IMR-90 (cell line): ENCODE results near the gene CLNK. TPM values are rescaled to one million over a fixed set of nuclear protein-coding genes. Genes with fewer than 3 reads are reported as not detected.

Experiments
- ATAC-seq: fragments of 200-7000 bp; cut with Tn5 transposase; 2 replicates; pipeline ENCODE4 v1.9.1; 2020; ENCODE audit warnings: low read depth, mild to moderate bottlenecking, moderate library complexity
- BruUV-seq: library from RNA; stranded (reverse); fragments of 400-500 nt; replicated peaks from 2 replicates; lab custom pipeline; 2021; lab: Mats Ljungman, UMichigan
- CTCF ChIA-PET: fragments of 300-600 bp; formaldehyde crosslinking; extraction: SDS; loops from one replicate; lab custom pipeline; 2021; ENCODE audit warnings: antibody characterized with exemption; lab: Yijun Ruan, JAX
- POLR2A ChIA-PET: fragments of 300-600 bp; sonication (Branson Sonifier 250); formaldehyde crosslinking; loops from one replicate; lab custom pipeline; 2022; ENCODE audit warnings: antibody characterized with exemption; ENCODE audit not compliant: unreplicated experiment; lab: Charles Lee
- DNase-seq: peaks from one replicate; pipeline ENCODE4 v3.0.0; 2013
- H2AFZ ChIP-seq: replicated peaks from 2 replicates; pipeline ENCODE3; 2013; ENCODE audit warnings: low read length, mild to moderate bottlenecking; ENCODE audit not compliant: poor library complexity
- H2AK5ac ChIP-seq: 2 replicates; pipeline ENCODE4 v1.6.1; 2013; ENCODE audit warnings: low read depth, low read length, inconsistent platforms
- H2AK9ac ChIP-seq: replicated peaks from 2 replicates; pipeline ENCODE3; 2013; ENCODE audit warnings: mild to moderate bottlenecking, low read depth, low read length, moderate library complexity; ENCODE audit not compliant: poor library complexity
- H2BK120ac ChIP-seq: 2 replicates; pipeline ENCODE4 v1.6.1; 2013; ENCODE audit warnings: low read depth, low read length, inconsistent platforms
- H2BK15ac ChIP-seq: 3 replicates; pipeline ENCODE4 v1.6.1; 2013; ENCODE audit warnings: low read depth, low read length, inconsistent platforms
- H2BK20ac ChIP-seq: 2 replicates; pipeline ENCODE4 v1.6.1; 2013; ENCODE audit warnings: low read depth, mild to moderate bottlenecking, inconsistent platforms, low read length, moderate library complexity
- H2BK5ac ChIP-seq: 2 replicates; pipeline ENCODE4 v1.6.1; 2013; ENCODE audit warnings: mild to moderate bottlenecking, low read depth, low read length, inconsistent platforms; ENCODE audit not compliant: poor library complexity, severe bottlenecking
- H3K14ac ChIP-seq: replicated peaks from 2 replicates; pipeline ENCODE4 v1.6.1; 2013; ENCODE audit warnings: low read depth, low read length, inconsistent platforms
- H3K18ac ChIP-seq: 2 replicates; pipeline ENCODE4 v1.6.1; 2013; ENCODE audit warnings: low read depth, low read length, control low read depth
- H3K23ac ChIP-seq: 2 replicates; pipeline ENCODE4 v1.6.1; 2013; ENCODE audit warnings: low read depth, low read length, inconsistent platforms
- H3K27ac ChIP-seq: 2 replicates; pipeline ENCODE4 v1.5.1; 2013; ENCODE audit warnings: mild to moderate bottlenecking, control low read depth, low read length; ENCODE audit not compliant: insufficient read depth
- H3K27me3 ChIP-seq: 2 replicates; pipeline ENCODE4 v1.6.1; 2013; ENCODE audit warnings: low read length; ENCODE audit not compliant: control insufficient read depth, insufficient read depth
- H3K36me3 ChIP-seq: 2 replicates; pipeline ENCODE4 v1.6.1; 2013; ENCODE audit warnings: low read length, mixed read lengths; ENCODE audit not compliant: control insufficient read depth, insufficient read depth
- H3K4ac ChIP-seq: 2 replicates; pipeline ENCODE4 v1.6.1; 2013; ENCODE audit warnings: low read depth, low read length, inconsistent platforms
- H3K4me1 ChIP-seq: 2 replicates; pipeline ENCODE4 v1.6.1; 2013; ENCODE audit warnings: low read length, mixed read lengths; ENCODE audit not compliant: control insufficient read depth, insufficient read depth
- H3K4me2 ChIP-seq: 2 replicates; pipeline ENCODE4 v1.6.1; 2013; ENCODE audit warnings: low read depth, mild to moderate bottlenecking, control low read depth, low read length, moderate library complexity
- H3K4me3 ChIP-seq: 2 replicates; pipeline ENCODE4 v1.5.1; 2013; ENCODE audit warnings: low read depth, mild to moderate bottlenecking, control low read depth, low read length, moderate library complexity; ENCODE audit not compliant: insufficient read depth
- H3K56ac ChIP-seq: 2 replicates; pipeline ENCODE4 v1.6.1; 2013; ENCODE audit warnings: low read length, inconsistent platforms; ENCODE audit not compliant: insufficient read depth; ENCODE audit errors: extremely low read depth
- H3K79me1 ChIP-seq, 2 experiments: 2 replicates each; pipeline ENCODE4 v1.6.1; 2013; ENCODE audit warnings: low read length in 2 of 2, inconsistent platforms in 1 of 2, low read depth in 1 of 2
- H3K9ac ChIP-seq: 2 replicates; pipeline ENCODE4 v1.6.1; 2013; ENCODE audit warnings: low read depth, low read length, control low read depth
- H3K9me1 ChIP-seq: 2 replicates; pipeline ENCODE4 v1.6.1; 2013; ENCODE audit warnings: low read length, inconsistent platforms; ENCODE audit not compliant: insufficient read depth
- H3K9me3 ChIP-seq: 2 replicates; pipeline ENCODE4 v1.6.1; 2013; ENCODE audit warnings: low read length; ENCODE audit not compliant: control insufficient read depth, insufficient read depth
- H4K20me1 ChIP-seq: 2 replicates; pipeline ENCODE4 v1.6.1; 2013; ENCODE audit warnings: low read length, inconsistent platforms; ENCODE audit not compliant: insufficient read depth
- H4K5ac ChIP-seq: 2 replicates; pipeline ENCODE4 v1.6.1; 2013; ENCODE audit warnings: mild to moderate bottlenecking, low read depth, low read length, control low read depth
- H4K8ac ChIP-seq, 2 experiments: 2 replicates each; pipeline ENCODE4 v1.6.1; 2013; ENCODE audit warnings: low read depth in 2 of 2, low read length in 2 of 2, control low read depth in 1 of 2, inconsistent platforms in 1 of 2
- H4K91ac ChIP-seq: 2 replicates; pipeline ENCODE4 v1.6.1; 2013; ENCODE audit warnings: low read depth, low read length, inconsistent platforms; ENCODE audit not compliant: insufficient read depth
- BHLHE40 ChIP-seq: fragments of 150-350 bp; IDR thresholded peaks from 2 replicates; pipeline ENCODE4 v1.6.1; 2016; ENCODE audit warnings: mild to moderate bottlenecking, low read depth, low read length
- RAD21 ChIP-seq: IDR thresholded peaks from 2 replicates; pipeline ENCODE4 v1.6.1; 2012; ENCODE audit warnings: low read length, improper control_type of control experiment
- USF2 ChIP-seq: fragments of 150-350 bp; IDR thresholded peaks from 2 replicates; pipeline ENCODE4 v1.6.1; 2017; ENCODE audit warnings: mild to moderate bottlenecking, antibody characterized with exemption, low read length, low read depth
- WGBS, 2 experiments: methylation state at CpG; one replicate each; pipeline versions ENCODE4 v1.1.5 to v1.1.7; 2013; ENCODE audit warnings: missing lambda C conversion rate in 2 of 2; ENCODE audit not compliant: insufficient read length in 1 of 2; ENCODE audit errors: extremely low coverage in 2 of 2; 5-methylcytosine and 5-hydroxymethylcytosine counted together
- dilution Hi-C: fragments of 300-500 bp; cut with HindIII; formaldehyde crosslinking; loops from one replicate; pipeline ENCODE4 v1.14.3; 2018; ENCODE audit warnings: low sequenced_read_pairs; ENCODE audit not compliant: unreplicated experiment
- in situ Hi-C: fragments of 300-500 bp; cut with MboI; formaldehyde crosslinking; loops from 3 replicates; pipeline ENCODE4 v1.14.3; 2019; ENCODE audit warnings: low sequenced_read_pairs, inconsistent platforms, mixed read lengths
- intact Hi-C: fragments of 100-400 bp; cut with micrococcal nuclease; formaldehyde crosslinking; loops from 2 replicates; pipeline ENCODE4 v1.10.0; 2022
- polyA plus RNA-seq, 3 experiments: library from polyadenylated mRNA; depleted of rRNA; stranded (reverse); fragments of >200 nt; gene quantifications; 2 replicates each; pipeline ENCODE4 v1.2.3, GENCODE V29; 2012; ENCODE audit warnings: low replicate concordance in 1 of 3
- total RNA-seq: library from RNA; depleted of rRNA; stranded (reverse); fragments of >200 nt; gene quantifications from 2 replicates; pipeline ENCODE4 v1.2.3, GENCODE V29; 2012

The CLNK gene
- total and polyA plus RNA-seq, 2 of the 4 experiments (the other 2 are of a cell fraction): not detected

GRCh38 chr4:10495651-10496050, 188.9 kb downstream of the CLNK start:
- in situ Hi-C loops: no loop called here
- H3K9ac ChIP-seq: no peak overlapping the region
- no peaks in the 10 kb centered on the region for H3K36me3 ChIP-seq
- H4K5ac ChIP-seq: no peak overlapping the region
- BruUV-seq: no TSS peak
- no peaks in the 10 kb centered on the region for H3K79me1 ChIP-seq
- no peak overlapping the region for H3K23ac ChIP-seq
- H2BK15ac ChIP-seq: no peak overlapping the region
- H2BK120ac ChIP-seq: no peak overlapping the region
- no peak overlapping the region for H3K18ac ChIP-seq
- no peak overlapping the region for H2AK5ac ChIP-seq
- H3K4me2 ChIP-seq: no peak overlapping the region
- ATAC-seq: no peak
- no peak overlapping the region for H3K56ac ChIP-seq
- TF ChIP-seq RAD21 (no peak), BHLHE40 (0 out of 2 replicates have a peak, but pooled peaks have one; percentile 16), USF2 (peak; percentile 73)
- no peaks in the 10 kb centered on the region for H3K9me1 ChIP-seq
- H3K27me3 ChIP-seq: no peaks in the 10 kb centered on the region
- ChIA-PET CTCF (interaction anchor here (0.5 kb wide), 1 partner anchor 1231 kb away, joined by 4 read pairs; no protein-coding TSS in a partner anchor), POLR2A (no interaction called here)
- WGBS, 2 experiments: 48% methylated on average over 3 of the region's 8 CpGs; no CpG with 5 or more reads in 1 of the 2 experiments
- no peaks in the 10 kb centered on the region for H3K4me1 ChIP-seq
- no peak overlapping the region for H2AK9ac ChIP-seq
- H3K4ac ChIP-seq: no peak overlapping the region
- no peak overlapping the region for H2AFZ ChIP-seq
- intact Hi-C loops: no loop called here
- H3K27ac ChIP-seq: no peak overlapping the region
- H3K14ac ChIP-seq: no peak overlapping the region
- dilution Hi-C loops: no loop called here
- no peak overlapping the region for H2BK5ac ChIP-seq
- no peaks in the 10 kb centered on the region for H4K20me1 ChIP-seq
- no peak overlapping the region for H3K4me3 ChIP-seq
- no peak for DNase-seq
- H4K91ac ChIP-seq: no peak overlapping the region
- no peaks in the 10 kb centered on the region for H3K9me3 ChIP-seq
- H2BK20ac ChIP-seq: no peak overlapping the region
- no peak overlapping the region for H4K8ac ChIP-seq
